K562 (cell line): ENCODE results near the gene SERPINA6. TPM values are rescaled to one million over a fixed set of nuclear protein-coding genes. Genes with fewer than 3 reads are reported as not detected.

Source experiments
- ATAC-seq: fragments of 200-7000 bp; cut with Tn5 transposase; 3 replicates; pipeline ENCODE4 v1.9.1; 2020; ENCODE audit warnings: moderate library complexity
- BruUV-seq: library from RNA; stranded (reverse); fragments of 400-500 nt; replicated peaks from 2 replicates; lab custom pipeline; 2021; lab: Mats Ljungman, UMichigan
- CTCF ChIA-PET: fragments of 300-600 bp; formaldehyde crosslinking; extraction: SDS; loops from one replicate; lab custom pipeline; 2021; ENCODE audit warnings: low intra/inter-chr PET ratio; lab: Yijun Ruan, JAX
- POLR2A ChIA-PET: fragments of 300-600, 350-650 bp; sonication (Branson Sonifier 250); formaldehyde crosslinking; extraction: SDS; loops from one replicate; lab custom pipeline; 2021; ENCODE audit warnings: antibody characterized with exemption, inconsistent platforms; lab: Yijun Ruan, JAX
- DNase-seq, 4 experiments: peaks; one replicate each; pipeline versions ENCODE4 v3.0.0 to v3.0.0-alpha.2; 2011 to 2018; ENCODE audit warnings: low spot score in 3 of 4, mixed read lengths in 3 of 4; ENCODE audit errors: extremely low read depth in 1 of 4
- FAIRE-seq: peaks from 2 replicates; lab custom pipeline; 2011; peaks lifted over from hg19 to GRCh38; lab: Jason Lieb, UNC
- H2AFZ ChIP-seq: 2 replicates; pipeline ENCODE4 v1.6.0; 2011; ENCODE audit warnings: low read depth, low read length, control low read depth, inconsistent platforms
- H3K27ac ChIP-seq: fragments of 200-600 bp; 3 replicates; pipeline ENCODE4 v1.8.0; 2011; ENCODE audit warnings: low read depth, mild to moderate bottlenecking, control low read depth, inconsistent platforms, low read length, moderate library complexity, mixed read lengths; ENCODE audit errors: extremely low read depth
- H3K27me3 ChIP-seq, 2 experiments: fragments of 300-600 bp in 1 of 2; 2 replicates in 1 of 2; 3 replicates in 1 of 2; pipeline versions ENCODE4 v1.6.0 to v1.8.0; 2011; ENCODE audit warnings: inconsistent platforms in 2 of 2, low read length in 2 of 2, mild to moderate bottlenecking in 1 of 2, mixed read lengths in 1 of 2, moderate library complexity in 1 of 2; ENCODE audit not compliant: control insufficient read depth in 2 of 2, insufficient read depth in 2 of 2
- H3K36me3 ChIP-seq: fragments of 300-600 bp; 3 replicates; pipeline ENCODE4 v1.8.0; 2011; ENCODE audit warnings: mild to moderate bottlenecking, low read length, inconsistent platforms; ENCODE audit not compliant: control insufficient read depth, insufficient read depth
- H3K4me1 ChIP-seq, 2 experiments: fragments of 200-600 bp in 1 of 2; replicated peaks in 1 of 2; 2 replicates in 1 of 2; 3 replicates in 1 of 2; pipeline versions ENCODE4 v1.5.1 to v1.8.0; 2011; ENCODE audit warnings: inconsistent platforms in 2 of 2, low read length in 2 of 2, mild to moderate bottlenecking in 1 of 2, mixed read lengths in 1 of 2, moderate library complexity in 1 of 2; ENCODE audit not compliant: control insufficient read depth in 2 of 2, insufficient read depth in 2 of 2
- H3K4me2 ChIP-seq: 2 replicates; pipeline ENCODE4 v1.6.1; 2011; ENCODE audit warnings: low read length, control low read depth, inconsistent platforms, mixed read lengths; ENCODE audit not compliant: insufficient read depth
- H3K4me3 ChIP-seq: fragments of 200-600 bp; sonication (generic), shearing (Covaris generic); 2 replicates; pipeline ENCODE4 v1.5.1; 2016; ENCODE audit warnings: control low read depth, inconsistent platforms
- H3K79me2 ChIP-seq: fragments of 200-600 bp; 3 replicates; pipeline ENCODE4 v1.8.0; 2011; ENCODE audit warnings: low read length, inconsistent platforms; ENCODE audit not compliant: control insufficient read depth, insufficient read depth
- H3K9ac ChIP-seq, 2 experiments: 2 replicates each; pipeline versions ENCODE4 v1.6.0 to v1.6.1; 2011; ENCODE audit warnings: low read depth in 2 of 2, low read length in 2 of 2, control low read depth in 1 of 2, inconsistent platforms in 1 of 2, mild to moderate bottlenecking in 1 of 2, mixed read lengths in 1 of 2; ENCODE audit not compliant: insufficient read depth in 1 of 2
- H3K9me1 ChIP-seq: one replicate; pipeline ENCODE4 v1.6.0; 2011; ENCODE audit warnings: inconsistent platforms, mild to moderate bottlenecking, low read length, moderate library complexity; ENCODE audit not compliant: control insufficient read depth, insufficient read depth
- H3K9me3 ChIP-seq: replicated peaks from 2 replicates; pipeline ENCODE4 v1.5.1; 2011; ENCODE audit warnings: low read depth, low read length, inconsistent platforms; ENCODE audit not compliant: control insufficient read depth, insufficient read depth
- H4K20me1 ChIP-seq: replicated peaks from 2 replicates; pipeline ENCODE4 v1.6.1; 2011; ENCODE audit warnings: low read length, inconsistent platforms, mixed read lengths; ENCODE audit not compliant: control insufficient read depth, insufficient read depth
- CC2D1A ChIP-seq: fragments of 450-650 bp; IDR thresholded peaks from 2 replicates; pipeline ENCODE4 v1.6.1; 2017; ENCODE audit warnings: mild to moderate bottlenecking
- ELF2 ChIP-seq: fragments of 250-450 bp; sonication (Bioruptor Pico); IDR thresholded peaks from 2 replicates; pipeline ENCODE4 v1.5.0; 2021; ENCODE audit warnings: mild to moderate bottlenecking
- FOXJ3 ChIP-seq: sonication (generic); formaldehyde crosslinking; IDR thresholded peaks from 2 replicates; pipeline ENCODE4 v1.4.0; 2020; ENCODE audit warnings: mild to moderate bottlenecking, missing genetic modification reagents
- HMG20B ChIP-seq: fragments of 250-450 bp; sonication (Bioruptor Pico); IDR thresholded peaks from 2 replicates; pipeline ENCODE4 v1.5.0; 2021; ENCODE audit warnings: mild to moderate bottlenecking
- HNRNPK ChIP-seq: fragments of 200-400 bp; formaldehyde crosslinking; IDR thresholded peaks from one replicate; pipeline ENCODE4 v1.6.1; 2018; ENCODE audit warnings: mild to moderate bottlenecking, low read depth, low read length; ENCODE audit not compliant: poor library complexity, severe bottlenecking
- HOMEZ ChIP-seq: fragments of 250-450 bp; sonication (Bioruptor Pico); IDR thresholded peaks from 2 replicates; pipeline ENCODE4 v1.4.0; 2020; ENCODE audit warnings: mild to moderate bottlenecking, moderate library complexity
- MAZ ChIP-seq, 2 experiments: fragments of 450-650 bp in 1 of 2; sonication (generic) in 1 of 2; formaldehyde crosslinking; IDR thresholded peaks in 1 of 2; conservative IDR thresholded peaks in 1 of 2; 2 replicates each; pipeline versions ENCODE4 v1.4.0 to v1.5.0; 2020; ENCODE audit warnings: mild to moderate bottlenecking in 1 of 2, missing genetic modification reagents in 1 of 2
- MTA1 ChIP-seq: fragments of 450-650 bp; IDR thresholded peaks from 2 replicates; pipeline ENCODE4 v1.6.1; 2017; ENCODE audit warnings: borderline replicate concordance
- RBM15 ChIP-seq: fragments of 200-400 bp; formaldehyde crosslinking; IDR thresholded peaks from 2 replicates; pipeline ENCODE4 v1.6.1; 2018; ENCODE audit warnings: mild to moderate bottlenecking, low read length, moderate library complexity; ENCODE audit not compliant: insufficient read depth
- SNIP1 ChIP-seq: fragments of 450-650 bp; IDR thresholded peaks from 2 replicates; pipeline ENCODE4 v1.7.1; 2017; ENCODE audit warnings: low read depth, mild to moderate bottlenecking
- STAT5B ChIP-seq: fragments of 250-450 bp; sonication (Bioruptor Pico); IDR thresholded peaks from 2 replicates; pipeline ENCODE4 v1.8.0; 2021; ENCODE audit warnings: mild to moderate bottlenecking, inconsistent platforms
- YBX1 ChIP-seq: fragments of 450-650 bp; IDR thresholded peaks from 2 replicates; pipeline ENCODE4 v1.7.1; 2016; ENCODE audit warnings: mild to moderate bottlenecking
- ZBTB49 ChIP-seq: sonication (generic); formaldehyde crosslinking; IDR thresholded peaks from 2 replicates; pipeline ENCODE4 v1.8.0; 2022; ENCODE audit warnings: missing genetic modification reagents, mild to moderate bottlenecking, borderline replicate concordance
- ZNF449 ChIP-seq: fragments of 250-450 bp; sonication (Bioruptor Pico); IDR thresholded peaks from 2 replicates; pipeline ENCODE4 v1.8.0; 2022; ENCODE audit warnings: moderate library complexity, mild to moderate bottlenecking, inconsistent platforms
- ZNF518B ChIP-seq: fragments of 250-450 bp; sonication (Bioruptor Pico); IDR thresholded peaks from 2 replicates; pipeline ENCODE4 v1.5.0; 2021; ENCODE audit warnings: mild to moderate bottlenecking, moderate library complexity
- WGBS: fragments of 100-300 bp; shearing (Covaris generic); methylation state at CpG from one replicate; pipeline ENCODE4 v1.1.6; 2016; ENCODE audit warnings: low coverage, mixed read lengths; ENCODE audit not compliant: insufficient coverage; ENCODE audit errors: missing lambda C conversion rate; 5-methylcytosine and 5-hydroxymethylcytosine counted together
- in situ Hi-C: fragments of 300-500 bp; cut with MboI; formaldehyde crosslinking; loops from 4 replicates; pipeline ENCODE4 v1.15.0; 2018; ENCODE audit warnings: inconsistent platforms, mixed read lengths
- intact Hi-C: fragments of 100-400 bp; cut with micrococcal nuclease; formaldehyde crosslinking; loops from 2 replicates; pipeline ENCODE4 v1.14.2; 2022
- polyA plus RNA-seq, 8 experiments: library from polyadenylated mRNA; depleted of rRNA in 4 of 8; stranded (reverse) in 5 of 8; unstranded in 3 of 8; fragments of >200 nt; fragmentation: Nextera tagmentation in 2 of 8; fragmentation: Illumina TruSeq in 1 of 8; extraction: Ambion mirVana in 2 of 8; extraction: Trizol in 1 of 8; gene quantifications; 2 replicates each; pipeline versions ENCODE4 v1.2.1 to v1.2.3, GENCODE V29; 2011 to 2014; ENCODE audit warnings: inconsistent platforms in 1 of 8, missing spikeins in 1 of 8
- total RNA-seq, 7 experiments: library from RNA; depleted of rRNA in 6 of 7; stranded (reverse); fragments of >200 nt in 6 of 7; fragmentation: Illumina TruSeq in 2 of 7; extraction: Trizol in 2 of 7; gene quantifications; 2 replicates each; pipeline versions ENCODE4 v1.2.1 to v1.2.3, GENCODE V29; 2011 to 2021; ENCODE audit warnings: low replicate concordance in 1 of 7

The SERPINA6 gene
- total and polyA plus RNA-seq, 9 of the 15 experiments (the other 6 are each of a cell fraction or from before 2014, with no cell fraction given): not detected

- in situ Hi-C loops: no loop called here
- H3K9me1 ChIP-seq: no peaks in the 10 kb centered on the region
- H3K9ac ChIP-seq: no peak overlapping the region
- no peaks in the 10 kb centered on the region; a peak in 1 of 5 replicates for H3K27me3 ChIP-seq
- no peak for FAIRE-seq
- no peaks in the 10 kb centered on the region for H3K36me3 ChIP-seq
- no peaks in the 10 kb centered on the region for H3K4me1 ChIP-seq
- no peak for ATAC-seq
- H3K4me2 ChIP-seq: no peak overlapping the region
- WGBS: 1% methylated on average over 6 of the region's 6 CpGs
- no peaks in the 10 kb centered on the region for H3K79me2 ChIP-seq
- CTCF ChIA-PET: no interaction called here
- no peak for DNase-seq
- intact Hi-C loops: no loop called here
- POLR2A ChIA-PET: no interaction called here
- no TSS peak for BruUV-seq
- H2AFZ ChIP-seq: no peak overlapping the region
- no peaks in the 10 kb centered on the region for H3K9me3 ChIP-seq
- no peak overlapping the region for H3K4me3 ChIP-seq
- H4K20me1 ChIP-seq: no peaks in the 10 kb centered on the region
- no peak overlapping the region for H3K27ac ChIP-seq
- TF ChIP-seq HMG20B (no peak), ZNF518B (no peak), ELF2 (CRISPR knock-in tag) (no peak), HNRNPK (no peak), ZBTB49 (CRISPR knock-in tag) (no peak), MAZ (CRISPR knock-in tag; conservative IDR thresholded peaks at IDR 0.05 in 1 of 2, IDR thresholded peaks at IDR 0.05 in 1 of 2) (no peak), FOXJ3 (CRISPR knock-in tag) (no peak), CC2D1A (no peak), MTA1 (no peak), HOMEZ (CRISPR knock-in tag) (no peak), RBM15 (no peak), SNIP1 (no peak), STAT5B (CRISPR knock-in tag) (no peak), YBX1 (no peak), ZNF449 (no peak)
Observed at GRCh38 chr14:94304243-94304642, 18.9 kb downstream of the SERPINA6 start.
